Activated CD4-positive, alpha-beta T cell treated with anti-CD3 and anti-CD28 coated beads, Interleukin-2, amount 50 U/mL, for 48 hours (primary cell): ENCODE measurements around the gene GRID1.

Experiments
- DNase-seq, 2 experiments: peaks; one replicate each; pipeline ENCODE4 v3.0.0-alpha.2; 2020

Gene GRID1

DNA sequence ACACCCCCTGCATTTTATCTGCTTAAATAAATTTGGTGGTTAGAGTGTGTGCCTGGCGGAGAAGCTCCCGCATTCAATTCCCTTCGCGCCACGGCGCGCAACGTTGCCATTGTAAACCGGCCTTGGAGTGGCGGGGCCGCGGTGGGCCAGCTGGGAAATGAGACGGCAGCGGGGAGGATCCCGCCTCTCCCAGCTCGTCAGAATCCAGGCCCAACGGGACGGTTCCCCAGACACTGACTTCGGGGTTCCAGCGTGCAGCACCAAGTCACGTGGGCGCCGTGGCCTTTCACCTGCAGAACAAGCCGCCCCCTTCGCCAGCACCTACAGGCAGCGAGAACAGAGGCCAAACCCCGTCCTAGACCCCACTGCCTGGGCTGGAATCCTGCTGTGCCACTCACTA lies 103.4 kb downstream of the GRID1 start:
- no peak for DNase-seq

DNA sequence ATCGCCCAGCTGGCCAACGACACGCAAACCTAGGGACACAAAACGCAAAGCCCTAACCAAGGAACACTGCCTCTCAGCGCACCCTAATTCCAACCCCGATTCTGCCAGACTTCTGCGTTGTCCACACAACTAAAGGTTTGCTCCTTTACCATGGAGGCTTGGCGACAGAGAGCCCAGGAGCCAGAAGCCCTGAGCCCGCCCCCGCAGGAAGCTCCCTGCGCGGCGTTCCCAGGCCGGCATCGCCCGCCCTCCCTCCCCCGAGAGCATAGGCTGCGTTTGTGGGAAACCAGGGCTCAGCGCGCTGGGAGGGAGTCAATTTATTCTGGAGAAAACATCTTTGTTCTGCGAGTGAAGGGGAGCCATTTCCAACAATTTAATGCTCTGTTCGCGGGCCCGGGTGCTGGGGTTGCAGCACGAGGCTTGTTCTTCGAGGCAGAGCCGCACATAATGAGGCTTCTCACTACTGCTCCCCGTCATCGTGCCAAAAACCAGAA lies 103.9 kb downstream of the GRID1 start:
- DNase-seq: no peak

DNA sequence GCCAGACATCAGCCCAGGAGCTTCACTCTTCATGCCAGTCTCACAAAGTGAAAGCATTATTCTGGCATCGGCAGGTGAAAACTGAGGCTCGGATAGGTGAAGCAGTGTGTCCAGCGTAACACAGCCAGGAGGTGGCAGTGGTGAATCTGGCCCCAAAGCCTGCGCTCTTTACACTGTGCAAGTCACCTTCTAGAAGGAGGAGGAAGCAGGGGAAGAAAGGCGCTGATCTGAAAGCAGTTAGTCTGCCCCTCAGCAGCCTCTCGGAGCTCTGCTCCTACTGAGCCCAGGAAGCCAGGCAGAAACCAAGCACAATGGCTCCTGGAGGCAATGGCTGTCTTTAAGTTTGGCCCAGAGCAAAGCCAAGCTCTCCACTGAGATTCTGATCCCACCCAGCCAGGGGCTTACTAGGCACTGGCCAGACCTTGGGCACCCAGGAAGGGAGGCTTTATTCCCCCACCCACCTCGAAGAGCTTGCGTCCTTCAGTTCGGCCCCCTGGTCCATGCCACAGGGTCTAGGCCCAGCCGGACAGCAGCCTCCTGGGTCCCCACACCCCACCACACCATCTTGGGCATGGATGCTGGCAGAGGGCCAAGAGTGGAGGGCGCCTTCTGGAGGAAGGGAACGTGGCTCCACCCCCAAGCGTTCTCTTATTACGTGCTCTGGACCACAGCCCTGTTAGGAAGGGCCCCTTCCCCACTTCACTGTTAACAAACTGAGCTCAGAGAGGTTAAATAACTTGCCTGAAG lies 104.5 kb downstream of the GRID1 start:
- peak in 1 of 2 experiments; percentile 21 for DNase-seq

DNA sequence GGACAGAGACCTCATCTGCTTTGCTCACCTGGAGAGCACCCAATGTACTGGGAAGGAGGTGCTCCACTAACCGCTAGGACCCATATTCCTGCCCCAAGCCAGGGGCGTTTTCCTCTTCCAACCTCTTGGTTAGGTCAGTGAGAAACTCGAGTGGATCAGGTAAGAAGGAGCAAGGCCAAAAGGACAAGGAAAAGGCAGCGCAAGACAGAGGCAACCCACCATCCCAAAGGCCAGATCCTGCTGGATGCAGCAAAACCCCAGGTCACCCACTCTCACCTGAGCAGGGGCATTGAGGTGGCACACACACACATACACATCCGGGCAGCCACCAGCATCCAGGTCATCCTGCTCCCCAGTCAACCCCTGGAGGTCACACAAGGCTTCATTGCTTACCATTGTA lies 105.1 kb downstream of the GRID1 start:
- no peak for DNase-seq

DNA sequence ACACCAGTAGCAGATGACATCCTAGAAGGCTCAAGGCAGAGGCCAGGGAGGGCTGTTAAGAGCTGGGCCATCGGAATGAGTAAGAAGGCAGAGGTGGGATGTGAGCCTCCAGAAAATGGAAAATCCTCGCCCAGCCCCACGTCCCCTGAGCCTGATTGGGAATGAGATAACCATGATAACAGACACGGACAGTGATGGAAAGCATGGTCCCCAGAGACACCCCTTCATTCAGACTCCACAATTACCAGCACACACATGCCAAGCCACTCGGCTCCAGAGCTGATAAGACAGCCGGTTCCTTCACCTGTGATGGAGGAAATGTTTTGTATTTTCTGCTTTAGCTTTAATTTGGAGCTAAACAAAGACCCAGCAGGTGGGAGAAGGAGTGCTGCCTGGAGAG lies 106.0 kb downstream of the GRID1 start:
- no peak for DNase-seq

- no peak for DNase-seq
These were observed 106.6 kb downstream of the GRID1 start for GRCh38 chr10:86259901-86260562.

DNA sequence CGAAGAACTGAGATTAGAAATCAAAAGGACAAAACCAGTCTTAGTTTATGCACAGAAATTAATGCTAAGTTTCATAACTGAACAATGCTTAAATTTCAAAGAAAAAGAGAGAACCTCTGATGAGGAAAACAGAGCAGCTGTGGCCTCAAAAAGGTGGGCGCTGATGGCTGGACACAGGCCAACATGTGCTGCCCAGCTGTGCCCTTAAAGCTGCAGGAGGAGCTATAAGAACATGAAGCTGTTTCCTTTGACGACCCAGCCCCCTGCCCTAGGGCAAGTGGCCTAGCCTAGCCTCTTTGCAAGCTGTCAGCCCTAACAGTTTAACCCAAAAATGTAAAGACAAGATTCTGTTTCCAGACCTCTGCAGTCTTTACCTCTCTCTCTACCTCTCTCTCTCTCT lies 107.7 kb downstream of the GRID1 start:
- DNase-seq: no peak

DNA sequence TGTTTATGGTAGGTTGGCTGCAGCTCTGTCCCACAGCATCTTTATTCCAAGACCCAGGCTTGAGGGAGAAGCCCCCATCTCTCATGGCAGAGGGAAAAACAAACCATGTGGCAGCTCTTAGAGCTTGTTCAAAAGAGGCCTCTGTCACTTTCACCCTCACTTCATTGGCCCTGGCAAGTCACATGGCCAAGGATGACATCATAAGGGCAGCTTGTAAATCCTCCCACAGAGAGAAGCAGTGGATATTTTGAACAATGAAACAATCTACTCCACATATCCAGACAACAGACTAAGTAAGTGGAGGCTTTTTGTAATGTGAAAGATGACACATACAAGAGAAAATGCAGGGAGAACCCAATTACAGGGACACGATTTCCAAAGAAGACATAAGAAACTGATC lies 108.1 kb downstream of the GRID1 start:
- DNase-seq: no peak

DNA sequence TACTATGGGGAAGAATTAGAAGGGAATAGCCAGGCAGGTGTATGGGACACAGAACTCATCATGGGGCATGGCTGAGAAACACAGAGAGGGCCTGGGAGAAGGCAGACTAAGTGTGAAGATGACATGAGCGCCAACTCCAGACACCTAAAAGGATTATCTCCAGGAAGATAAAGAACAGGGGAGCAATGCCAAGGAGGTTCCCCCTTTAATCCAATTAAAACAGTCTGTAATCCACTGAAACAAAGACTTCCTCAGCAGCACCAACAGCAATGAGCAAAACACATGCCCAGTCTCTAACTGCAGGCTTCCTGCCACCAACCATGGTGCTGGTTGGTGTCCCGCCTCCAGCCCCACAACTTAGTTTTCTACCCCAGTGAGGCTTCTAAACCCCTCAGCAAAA lies 108.9 kb downstream of the GRID1 start:
- no peak for DNase-seq

GRCh38 chr10:86256690-86257315 lies 109.8 kb downstream of the GRID1 start:
- DNase-seq: no peak

DNA sequence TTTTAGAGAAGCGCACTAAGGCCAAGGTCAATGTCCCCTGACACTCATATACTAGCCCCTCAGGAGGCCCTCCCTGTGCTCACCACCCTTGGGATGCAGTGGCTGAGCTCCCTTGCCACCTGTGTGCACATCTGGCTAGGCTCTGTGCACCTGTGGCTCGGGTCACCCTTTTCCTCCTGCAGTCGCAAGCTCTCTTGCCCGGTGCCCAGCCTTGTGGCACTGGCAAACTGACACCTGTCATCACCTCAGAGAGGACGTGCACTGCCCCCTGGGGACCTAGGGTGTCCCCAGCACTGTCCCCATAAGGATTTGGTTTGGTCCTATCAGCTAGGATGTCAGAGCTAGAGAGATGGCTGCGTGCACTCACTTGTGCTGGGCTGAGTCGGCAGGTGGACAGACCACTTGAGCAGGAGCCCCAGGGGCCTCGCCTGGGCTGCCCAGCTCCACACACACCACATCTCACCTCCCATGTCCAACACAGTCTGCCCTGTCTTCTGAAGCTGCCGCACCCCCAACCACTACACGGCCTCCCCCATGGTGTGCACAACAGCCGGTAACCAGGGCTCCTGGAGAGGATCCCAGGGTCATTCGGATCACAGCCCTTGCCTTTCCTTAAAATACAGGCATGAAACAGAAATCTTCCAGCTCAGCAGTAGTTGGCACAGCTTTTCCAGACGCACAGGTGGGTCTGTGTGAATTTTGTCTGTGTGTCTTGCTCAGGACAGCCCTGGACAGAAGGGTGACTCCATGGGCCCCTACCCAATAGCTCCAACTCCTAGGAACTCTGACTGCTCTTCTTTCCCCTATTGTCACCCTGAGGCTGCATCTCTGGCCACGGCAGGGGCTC lies 111.0 kb downstream of the GRID1 start:
- DNase-seq: no peak

- no peak for DNase-seq
These were observed 111.9 kb downstream of the GRID1 start for GRCh38 chr10:86254526-86255174.

DNA sequence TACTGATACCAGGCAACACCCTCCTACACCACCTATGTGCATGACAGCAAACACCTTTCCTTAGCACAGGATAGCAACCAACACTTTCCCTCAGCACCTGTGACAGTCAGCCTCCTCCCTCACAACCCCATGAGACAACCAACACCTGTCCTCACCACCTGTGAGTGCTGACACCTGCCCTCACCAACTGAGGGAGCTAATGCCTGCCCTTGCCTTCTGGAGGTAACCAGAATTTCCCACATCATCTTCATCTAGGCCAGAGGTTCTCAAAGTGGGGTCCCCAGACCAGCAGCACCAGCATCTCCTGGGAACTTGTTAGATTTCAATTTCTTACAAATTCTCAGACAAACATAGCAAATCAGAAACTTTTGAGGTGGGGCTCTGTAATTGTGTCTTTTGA lies 112.5 kb downstream of the GRID1 start:
- no peak for DNase-seq

GRCh38 chr10:86253091-86254072 lies 113.2 kb downstream of the GRID1 start:
- no peak for DNase-seq

GRCh38 chr10:86252556-86252955 lies 114.0 kb downstream of the GRID1 start:
- DNase-seq: no peak

- DNase-seq: no peak
These were observed 114.5 kb downstream of the GRID1 start for GRCh38 chr10:86252079-86252478.

DNA sequence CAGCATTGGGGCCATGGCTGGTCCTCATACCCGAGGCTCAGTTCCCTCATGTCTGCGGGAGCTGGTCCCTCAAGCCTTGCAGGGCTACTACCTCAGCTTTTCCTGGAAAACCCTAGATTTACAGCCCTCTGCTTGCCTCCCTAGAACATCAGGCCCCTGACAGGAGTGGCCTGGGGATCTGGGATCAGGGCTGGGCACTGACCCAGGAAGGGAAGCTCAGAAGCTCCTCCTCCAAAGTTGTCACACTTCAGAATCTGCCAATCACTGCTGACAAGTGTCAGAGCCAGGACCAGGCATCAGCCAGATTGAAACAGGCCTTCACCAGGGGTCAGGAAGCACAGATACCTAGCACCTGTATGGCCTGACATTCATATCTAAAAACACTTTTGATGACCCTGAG lies 115.2 kb downstream of the GRID1 start:
- DNase-seq: no peak

DNA sequence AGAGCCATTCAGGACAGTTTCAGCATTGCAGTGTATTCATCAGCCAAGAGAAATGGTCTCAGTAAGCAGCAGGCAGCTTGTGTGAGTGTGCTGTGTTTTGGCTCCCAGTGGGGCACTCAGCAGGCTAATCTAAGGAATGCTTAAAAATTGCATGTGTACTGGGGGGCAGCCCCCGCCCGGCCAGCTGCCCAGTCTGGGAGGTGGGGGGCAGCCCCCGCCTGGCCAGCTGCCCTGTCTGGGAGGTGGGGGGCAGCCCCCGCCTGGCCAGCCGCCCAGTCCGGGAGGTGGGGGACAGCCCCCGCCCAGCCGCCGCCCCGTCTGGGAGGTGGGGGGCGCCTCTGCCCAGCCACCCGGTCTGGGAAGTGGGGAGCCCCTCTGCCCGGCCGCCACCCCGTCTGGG lies 116.2 kb downstream of the GRID1 start:
- DNase-seq: no peak

GRCh38 chr10:86249794-86250193 lies 116.8 kb downstream of the GRID1 start:
- no peak for DNase-seq

- no peak for DNase-seq
These were observed 118.5 kb downstream of the GRID1 start for GRCh38 chr10:86248062-86248461.

DNA sequence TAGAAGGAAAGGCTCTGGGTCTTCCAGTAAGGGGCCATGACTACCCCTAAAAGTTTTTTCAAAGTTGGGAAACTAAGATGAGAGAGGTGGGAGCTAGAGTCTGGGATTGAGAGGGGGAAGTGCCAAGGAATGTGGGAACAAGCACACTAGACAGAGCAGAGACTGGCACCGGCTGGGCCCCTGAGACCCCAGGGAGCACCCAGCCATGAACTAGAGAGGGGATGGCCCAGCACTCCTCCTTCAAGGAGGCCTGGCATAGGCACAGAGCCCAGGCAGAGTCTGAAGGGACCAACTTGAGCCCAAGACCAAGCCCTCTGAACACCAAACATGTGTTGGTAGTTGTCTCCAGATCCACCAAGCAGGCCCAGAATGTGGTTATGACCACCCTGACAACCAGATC lies 119.0 kb downstream of the GRID1 start:
- no peak for DNase-seq
